Mesendoderm (in vitro differentiated cells): Measurements from ENCODE around the gene PEX5.

ENCODE experiments used
- DNase-seq: peaks from one replicate; pipeline ENCODE4 v3.0.0; 2013
- H2AK5ac ChIP-seq: 2 replicates; pipeline ENCODE4 v1.6.1; 2013; ENCODE audit warnings: low read length, inconsistent platforms
- H2BK120ac ChIP-seq: 2 replicates; pipeline ENCODE4 v1.6.1; 2013; ENCODE audit warnings: low read depth, mild to moderate bottlenecking, low read length, moderate library complexity, mixed read lengths
- H2BK15ac ChIP-seq: replicated peaks from 2 replicates; pipeline ENCODE4 v1.6.1; 2013; ENCODE audit warnings: low read depth, mild to moderate bottlenecking, moderate library complexity
- H2BK5ac ChIP-seq: 2 replicates; pipeline ENCODE4 v1.6.1; 2013; ENCODE audit warnings: low read length, inconsistent platforms
- H3K18ac ChIP-seq: 2 replicates; pipeline ENCODE4 v1.6.1; 2013; ENCODE audit warnings: mild to moderate bottlenecking, low read length, mixed read lengths
- H3K23ac ChIP-seq: one replicate; pipeline ENCODE4 v1.6.1; 2013; ENCODE audit warnings: low read length
- H3K27ac ChIP-seq: 2 replicates; pipeline ENCODE4 v1.5.1; 2013; ENCODE audit warnings: low read depth, mild to moderate bottlenecking, inconsistent platforms, low read length, moderate library complexity
- H3K27me3 ChIP-seq: 2 replicates; pipeline ENCODE4 v1.6.1; 2013; ENCODE audit warnings: low read length, control low read depth, mild to moderate bottlenecking, inconsistent platforms; ENCODE audit not compliant: insufficient read depth, poor library complexity
- H3K36me3 ChIP-seq: 2 replicates; pipeline ENCODE4 v1.6.1; 2013; ENCODE audit warnings: low read length, inconsistent platforms; ENCODE audit not compliant: control insufficient read depth, insufficient read depth
- H3K4ac ChIP-seq: one replicate; pipeline ENCODE4 v1.6.1; 2013; ENCODE audit warnings: low read depth, mild to moderate bottlenecking, low read length, moderate library complexity
- H3K4me1 ChIP-seq: 2 replicates; pipeline ENCODE4 v1.6.1; 2013; ENCODE audit warnings: low read depth, low read length, inconsistent platforms; ENCODE audit not compliant: control insufficient read depth
- H3K4me2 ChIP-seq: 2 replicates; pipeline ENCODE4 v1.6.1; 2013; ENCODE audit warnings: low read length
- H3K4me3 ChIP-seq: 2 replicates; pipeline ENCODE4 v1.5.1; 2013; ENCODE audit warnings: mild to moderate bottlenecking, low read length
- H3K56ac ChIP-seq: one replicate; pipeline ENCODE4 v1.6.1; 2013; ENCODE audit warnings: low read length
- H3K79me1 ChIP-seq: 2 replicates; pipeline ENCODE4 v1.6.1; 2013; ENCODE audit warnings: low read length, inconsistent platforms
- H3K79me2 ChIP-seq: 2 replicates; pipeline ENCODE4 v1.6.1; 2013; ENCODE audit warnings: mild to moderate bottlenecking, low read length; ENCODE audit not compliant: control insufficient read depth, insufficient read depth
- H3K9ac ChIP-seq: 2 replicates; pipeline ENCODE4 v1.6.1; 2013; ENCODE audit warnings: low read length, inconsistent platforms
- H4K5ac ChIP-seq: one replicate; pipeline ENCODE4 v1.6.1; 2013; ENCODE audit warnings: low read length
- H4K8ac ChIP-seq: one replicate; pipeline ENCODE4 v1.6.1; 2013; ENCODE audit warnings: low read depth, mild to moderate bottlenecking, control low read depth, low read length, moderate library complexity
- WGBS: extraction: QIAGEN DNeasy Blood & Tissue Kit; methylation state at CpG from one replicate; pipeline ENCODE4 v1.1.7; 2013; ENCODE audit warnings: low lambda C conversion rate, missing lambda C conversion rate; ENCODE audit not compliant: insufficient coverage; ENCODE audit errors: extremely low coverage; 5-methylcytosine and 5-hydroxymethylcytosine counted together

PEX5 gene

DNA sequence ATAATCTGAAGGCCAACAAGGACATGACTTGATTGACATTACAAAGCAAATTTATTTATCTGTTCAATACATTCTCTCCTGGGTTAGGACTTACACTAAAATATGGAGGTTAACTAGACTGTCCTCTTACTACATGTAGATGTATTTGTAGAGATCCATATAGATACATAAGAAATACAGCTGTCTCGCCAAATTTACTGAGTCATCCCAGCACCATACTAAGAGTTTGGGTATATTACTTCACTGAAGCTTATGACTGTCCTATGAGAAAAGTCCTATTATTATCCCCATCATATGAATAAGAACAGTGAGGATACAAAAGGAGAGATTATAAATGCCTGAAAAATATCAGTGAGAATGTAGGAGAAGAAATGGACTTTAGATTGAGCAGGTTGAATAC lies 69.6 kb downstream of the PEX5 start:
- Histone ChIP-seq H3K4me1 (no peaks in the 10 kb centered on the region), H3K4me3 (no peak overlapping the region), H4K8ac (no peak overlapping the region), H3K79me1 (no peaks in the 10 kb centered on the region), H4K5ac (no peak overlapping the region), H3K56ac (no peak overlapping the region), H3K27ac (no peak overlapping the region), H2BK5ac (no peak overlapping the region), H3K79me2 (no peaks in the 10 kb centered on the region), H2AK5ac (no peak overlapping the region), H2BK15ac (no peak overlapping the region), H3K36me3 (no peaks in the 10 kb centered on the region), H3K18ac (no peak overlapping the region), H3K9ac (no peak overlapping the region), H3K27me3 (no peaks in the 10 kb centered on the region), H2BK120ac (no peak overlapping the region), H3K4me2 (no peak overlapping the region), H3K4ac (no peak overlapping the region), H3K23ac (no peak overlapping the region)
- WGBS: no CpG with 5 or more reads among the region's 1 CpG
- DNase-seq: no peak
